GM10266 (cell line): ENCODE measurements around the gene PFKL.
"Not testable (repeated sequence)": the region's sequence is repeated elsewhere in the genome, so short reads cannot be mapped to it uniquely, and the experiment has no call there.

ENCODE experiments used
- DNase-seq: peaks from one replicate; pipeline ENCODE4 v3.0.0; 2012; ENCODE audit errors: extremely low spot score
- TF ChIP-seq, protein P1 (sequence below): IDR thresholded peaks from 2 replicates; pipeline ENCODE4 v1.5.1; 2012; ENCODE audit warnings: mild to moderate bottlenecking, low read depth; ENCODE audit not compliant: control insufficient read depth, insufficient read depth; ENCODE audit errors: missing control alignments

Gene PFKL

GRCh38 chr21:44334329-44335030 is 34.6 kb downstream of the PFKL start:
- TF ChIP-seq, protein P1, sequence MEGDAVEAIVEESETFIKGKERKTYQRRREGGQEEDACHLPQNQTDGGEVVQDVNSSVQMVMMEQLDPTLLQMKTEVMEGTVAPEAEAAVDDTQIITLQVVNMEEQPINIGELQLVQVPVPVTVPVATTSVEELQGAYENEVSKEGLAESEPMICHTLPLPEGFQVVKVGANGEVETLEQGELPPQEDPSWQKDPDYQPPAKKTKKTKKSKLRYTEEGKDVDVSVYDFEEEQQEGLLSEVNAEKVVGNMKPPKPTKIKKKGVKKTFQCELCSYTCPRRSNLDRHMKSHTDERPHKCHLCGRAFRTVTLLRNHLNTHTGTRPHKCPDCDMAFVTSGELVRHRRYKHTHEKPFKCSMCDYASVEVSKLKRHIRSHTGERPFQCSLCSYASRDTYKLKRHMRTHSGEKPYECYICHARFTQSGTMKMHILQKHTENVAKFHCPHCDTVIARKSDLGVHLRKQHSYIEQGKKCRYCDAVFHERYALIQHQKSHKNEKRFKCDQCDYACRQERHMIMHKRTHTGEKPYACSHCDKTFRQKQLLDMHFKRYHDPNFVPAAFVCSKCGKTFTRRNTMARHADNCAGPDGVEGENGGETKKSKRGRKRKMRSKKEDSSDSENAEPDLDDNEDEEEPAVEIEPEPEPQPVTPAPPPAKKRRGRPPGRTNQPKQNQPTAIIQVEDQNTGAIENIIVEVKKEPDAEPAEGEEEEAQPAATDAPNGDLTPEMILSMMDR, result no peak
- DNase-seq, result no peak

DNA sequence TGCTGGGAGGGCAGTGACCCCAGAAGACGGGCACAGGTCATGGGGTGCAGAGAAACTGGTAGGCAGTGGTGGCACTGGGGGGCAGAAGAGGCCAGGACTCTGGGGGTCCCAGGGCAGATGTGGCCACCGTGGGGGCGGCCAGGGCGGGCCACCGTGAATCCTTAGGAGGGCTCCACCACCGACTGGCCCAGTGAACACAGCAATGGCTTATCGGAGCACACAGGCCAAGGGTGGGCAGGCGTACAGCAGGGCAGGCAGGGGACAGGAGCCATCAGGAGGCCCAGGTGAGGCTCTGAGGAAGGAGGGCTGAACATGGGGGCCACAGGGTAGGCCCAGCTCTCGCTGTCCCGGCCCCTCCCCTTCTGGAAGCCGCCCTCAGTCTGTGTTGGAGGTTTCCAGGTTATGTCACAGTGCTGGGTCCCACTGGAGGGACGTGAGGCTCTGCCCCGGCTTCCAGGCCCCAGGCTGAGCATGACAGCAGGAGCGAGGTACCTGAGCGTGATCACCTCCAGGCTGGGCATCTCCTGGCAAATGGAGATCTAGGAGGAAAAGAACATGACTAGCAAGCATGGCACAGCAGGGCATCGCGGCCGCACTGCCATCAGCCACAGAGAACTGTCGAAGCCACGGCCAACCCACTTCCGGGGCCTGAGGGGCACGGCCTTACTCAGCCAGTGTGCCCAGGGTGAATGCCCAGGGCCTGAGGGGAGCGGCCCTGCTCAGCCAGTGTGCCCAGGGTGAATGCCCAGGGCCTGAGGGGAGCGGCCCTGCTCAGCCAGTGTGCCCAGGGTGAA is 35.6 kb downstream of the PFKL start:
- TF ChIP-seq, protein P1, result no peak
- no peak for DNase-seq

DNA sequence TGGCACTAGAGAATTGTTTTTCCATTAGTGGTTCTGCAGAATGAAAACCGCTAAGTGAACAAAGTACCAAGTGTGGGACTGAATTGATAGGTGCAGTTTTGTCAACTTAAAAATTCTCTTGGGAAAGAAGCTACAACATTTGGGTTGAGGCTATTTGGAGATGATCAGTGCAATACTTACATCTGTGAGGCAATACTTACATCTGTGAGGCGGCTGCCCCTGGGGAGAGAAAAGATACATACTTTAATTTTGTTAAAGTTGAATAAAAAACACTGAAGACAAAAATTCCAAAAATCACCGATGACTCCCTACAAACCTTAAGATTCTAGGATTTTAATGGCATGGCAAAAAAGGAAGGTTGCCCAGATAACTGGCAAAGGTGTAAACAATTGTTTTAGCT is 37.6 kb downstream of the PFKL start:
- no peak for DNase-seq
- TF ChIP-seq, protein P1, result no peak

GRCh38 chr21:44337941-44338895 is 38.4 kb downstream of the PFKL start:
- TF ChIP-seq, protein P1, result no peak
- DNase-seq, result no peak

GRCh38 chr21:44338971-44339910 is 39.4 kb downstream of the PFKL start, which contains the start of gene CFAP410:
TSS of gene CFAP410 (minus strand) at chr21:44339390. CDS start at chr21:44339194, 196 bp downstream.
- peak; percentile 99 for DNase-seq
- TF ChIP-seq, protein P1, result no peak

- DNase-seq, result not testable (repeated sequence)
These were observed 42.0 kb downstream of the PFKL start for GRCh38 chr21:44341726-44342458.

GRCh38 chr21:44342981-44343380 is 43.1 kb downstream of the PFKL start:
- not testable (repeated sequence) for DNase-seq
